Ishikawa (cell line): Measurements from ENCODE around the gene TYROBP.

Experiments used
- CEBPB ChIP-seq: IDR thresholded peaks from 2 replicates; pipeline ENCODE4 v1.6.1; 2012
- CREB1 ChIP-seq: IDR thresholded peaks from 2 replicates; pipeline ENCODE4 v1.6.1; 2012; ENCODE audit warnings: low read depth
- EP300 ChIP-seq: IDR thresholded peaks from 2 replicates; pipeline ENCODE4 v1.6.1; 2012; ENCODE audit warnings: borderline replicate concordance
- FOXM1 ChIP-seq: IDR thresholded peaks from 2 replicates; pipeline ENCODE4 v1.6.1; 2012; ENCODE audit warnings: low read depth, borderline replicate concordance
- RAD21 ChIP-seq: IDR thresholded peaks from 2 replicates; pipeline ENCODE4 v1.6.1; 2012; ENCODE audit warnings: low read depth
- TAF1 ChIP-seq: IDR thresholded peaks from 2 replicates; pipeline ENCODE4 v1.6.1; 2012; ENCODE audit warnings: low read depth, mild to moderate bottlenecking
- YY1 ChIP-seq: IDR thresholded peaks from 2 replicates; pipeline ENCODE4 v1.6.1; 2012; ENCODE audit warnings: low read depth
- ZBTB7A ChIP-seq: IDR thresholded peaks from 2 replicates; pipeline ENCODE4 v1.6.1; 2012; ENCODE audit warnings: low read depth
- TF ChIP-seq, protein P1 (sequence below): IDR thresholded peaks from 2 replicates; pipeline ENCODE4 v1.6.1; 2012
- TF ChIP-seq, protein P2 (sequence below): IDR thresholded peaks from 2 replicates; pipeline ENCODE4 v1.6.1; 2012; ENCODE audit warnings: low read depth, mild to moderate bottlenecking

DNA sequence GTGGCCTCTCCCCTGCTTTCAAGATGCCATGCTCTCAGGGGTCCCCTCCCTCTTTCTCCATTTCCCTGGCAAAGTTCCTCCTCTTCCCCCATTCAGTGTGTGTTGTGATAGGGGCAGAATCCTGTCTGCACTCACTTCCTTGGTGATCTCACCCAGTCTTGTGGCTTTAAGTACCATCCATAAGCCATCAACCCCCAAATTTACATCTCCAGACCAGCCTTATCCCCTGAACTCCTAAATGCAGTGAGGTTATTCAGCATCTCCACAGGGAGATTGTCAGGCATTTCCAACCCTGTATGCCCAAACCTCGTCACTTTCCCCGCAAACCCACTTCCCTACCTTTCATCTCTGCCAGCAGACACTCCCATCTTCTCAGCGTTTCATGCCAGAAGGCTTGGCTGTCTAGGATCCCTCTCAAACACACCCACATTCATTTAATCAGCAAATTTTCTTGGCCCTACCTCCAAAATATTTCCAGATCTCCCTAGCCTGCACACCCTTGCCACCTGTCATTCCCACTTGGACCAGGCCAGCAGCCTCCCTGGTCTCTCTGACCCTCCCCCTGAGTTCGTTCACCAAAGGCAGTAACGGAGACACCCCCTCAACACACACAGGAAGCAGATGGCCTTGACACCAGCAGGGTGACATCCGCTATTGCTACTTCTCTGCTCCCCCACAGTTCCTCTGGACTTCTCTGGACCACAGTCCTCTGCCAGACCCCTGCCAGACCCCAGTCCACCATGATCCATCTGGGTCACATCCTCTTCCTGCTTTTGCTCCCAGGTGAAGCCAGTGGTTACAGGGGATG, 6.0 kb downstream of the TYROBP start, which contains the start of gene HCST:
- TF ChIP-seq, protein P1, sequence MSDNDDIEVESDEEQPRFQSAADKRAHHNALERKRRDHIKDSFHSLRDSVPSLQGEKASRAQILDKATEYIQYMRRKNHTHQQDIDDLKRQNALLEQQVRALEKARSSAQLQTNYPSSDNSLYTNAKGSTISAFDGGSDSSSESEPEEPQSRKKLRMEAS = no peak
- no peak for TF ChIP-seq CEBPB
- TF ChIP-seq, protein P2, sequence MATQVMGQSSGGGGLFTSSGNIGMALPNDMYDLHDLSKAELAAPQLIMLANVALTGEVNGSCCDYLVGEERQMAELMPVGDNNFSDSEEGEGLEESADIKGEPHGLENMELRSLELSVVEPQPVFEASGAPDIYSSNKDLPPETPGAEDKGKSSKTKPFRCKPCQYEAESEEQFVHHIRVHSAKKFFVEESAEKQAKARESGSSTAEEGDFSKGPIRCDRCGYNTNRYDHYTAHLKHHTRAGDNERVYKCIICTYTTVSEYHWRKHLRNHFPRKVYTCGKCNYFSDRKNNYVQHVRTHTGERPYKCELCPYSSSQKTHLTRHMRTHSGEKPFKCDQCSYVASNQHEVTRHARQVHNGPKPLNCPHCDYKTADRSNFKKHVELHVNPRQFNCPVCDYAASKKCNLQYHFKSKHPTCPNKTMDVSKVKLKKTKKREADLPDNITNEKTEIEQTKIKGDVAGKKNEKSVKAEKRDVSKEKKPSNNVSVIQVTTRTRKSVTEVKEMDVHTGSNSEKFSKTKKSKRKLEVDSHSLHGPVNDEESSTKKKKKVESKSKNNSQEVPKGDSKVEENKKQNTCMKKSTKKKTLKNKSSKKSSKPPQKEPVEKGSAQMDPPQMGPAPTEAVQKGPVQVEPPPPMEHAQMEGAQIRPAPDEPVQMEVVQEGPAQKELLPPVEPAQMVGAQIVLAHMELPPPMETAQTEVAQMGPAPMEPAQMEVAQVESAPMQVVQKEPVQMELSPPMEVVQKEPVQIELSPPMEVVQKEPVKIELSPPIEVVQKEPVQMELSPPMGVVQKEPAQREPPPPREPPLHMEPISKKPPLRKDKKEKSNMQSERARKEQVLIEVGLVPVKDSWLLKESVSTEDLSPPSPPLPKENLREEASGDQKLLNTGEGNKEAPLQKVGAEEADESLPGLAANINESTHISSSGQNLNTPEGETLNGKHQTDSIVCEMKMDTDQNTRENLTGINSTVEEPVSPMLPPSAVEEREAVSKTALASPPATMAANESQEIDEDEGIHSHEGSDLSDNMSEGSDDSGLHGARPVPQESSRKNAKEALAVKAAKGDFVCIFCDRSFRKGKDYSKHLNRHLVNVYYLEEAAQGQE = no peak
- TF ChIP-seq EP300 = no peak
- TF ChIP-seq FOXM1 = no peak
- TF ChIP-seq CREB1 = no peak
- TF ChIP-seq TAF1 = no peak
- TF ChIP-seq RAD21 = no peak
- TF ChIP-seq YY1 = no peak
- TF ChIP-seq ZBTB7A = no peak
